LNCAP (cell line): Measurements from ENCODE around the gene MANEAL.

Experiments used
- TF ChIP-seq, protein P1 (sequence below): fragments of 450-650 bp; IDR thresholded peaks from 2 replicates; pipeline ENCODE4 v1.5.1; 2017; ENCODE audit warnings: mild to moderate bottlenecking

MANEAL gene

DNA sequence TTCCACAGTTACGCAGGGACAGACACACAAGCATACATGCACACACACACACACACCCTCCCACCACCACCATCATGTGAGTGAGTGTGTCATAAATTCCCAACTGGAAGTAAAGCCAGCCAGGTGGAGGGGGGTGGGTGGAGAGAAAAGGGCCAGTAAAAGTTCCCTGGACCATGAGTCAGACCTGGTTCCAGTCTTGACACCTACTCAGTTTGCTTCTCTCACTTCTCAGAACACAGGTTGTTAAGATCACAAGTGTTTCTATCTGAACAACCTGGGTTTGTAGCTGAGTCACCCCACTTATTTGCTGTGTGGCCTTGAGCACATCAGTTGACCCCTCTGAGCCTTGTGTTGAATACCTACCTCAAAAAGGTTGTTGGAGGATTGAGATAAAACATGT lies 38.4 kb upstream of the MANEAL start:
- TF ChIP-seq, protein P1, sequence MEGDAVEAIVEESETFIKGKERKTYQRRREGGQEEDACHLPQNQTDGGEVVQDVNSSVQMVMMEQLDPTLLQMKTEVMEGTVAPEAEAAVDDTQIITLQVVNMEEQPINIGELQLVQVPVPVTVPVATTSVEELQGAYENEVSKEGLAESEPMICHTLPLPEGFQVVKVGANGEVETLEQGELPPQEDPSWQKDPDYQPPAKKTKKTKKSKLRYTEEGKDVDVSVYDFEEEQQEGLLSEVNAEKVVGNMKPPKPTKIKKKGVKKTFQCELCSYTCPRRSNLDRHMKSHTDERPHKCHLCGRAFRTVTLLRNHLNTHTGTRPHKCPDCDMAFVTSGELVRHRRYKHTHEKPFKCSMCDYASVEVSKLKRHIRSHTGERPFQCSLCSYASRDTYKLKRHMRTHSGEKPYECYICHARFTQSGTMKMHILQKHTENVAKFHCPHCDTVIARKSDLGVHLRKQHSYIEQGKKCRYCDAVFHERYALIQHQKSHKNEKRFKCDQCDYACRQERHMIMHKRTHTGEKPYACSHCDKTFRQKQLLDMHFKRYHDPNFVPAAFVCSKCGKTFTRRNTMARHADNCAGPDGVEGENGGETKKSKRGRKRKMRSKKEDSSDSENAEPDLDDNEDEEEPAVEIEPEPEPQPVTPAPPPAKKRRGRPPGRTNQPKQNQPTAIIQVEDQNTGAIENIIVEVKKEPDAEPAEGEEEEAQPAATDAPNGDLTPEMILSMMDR = no peak

DNA sequence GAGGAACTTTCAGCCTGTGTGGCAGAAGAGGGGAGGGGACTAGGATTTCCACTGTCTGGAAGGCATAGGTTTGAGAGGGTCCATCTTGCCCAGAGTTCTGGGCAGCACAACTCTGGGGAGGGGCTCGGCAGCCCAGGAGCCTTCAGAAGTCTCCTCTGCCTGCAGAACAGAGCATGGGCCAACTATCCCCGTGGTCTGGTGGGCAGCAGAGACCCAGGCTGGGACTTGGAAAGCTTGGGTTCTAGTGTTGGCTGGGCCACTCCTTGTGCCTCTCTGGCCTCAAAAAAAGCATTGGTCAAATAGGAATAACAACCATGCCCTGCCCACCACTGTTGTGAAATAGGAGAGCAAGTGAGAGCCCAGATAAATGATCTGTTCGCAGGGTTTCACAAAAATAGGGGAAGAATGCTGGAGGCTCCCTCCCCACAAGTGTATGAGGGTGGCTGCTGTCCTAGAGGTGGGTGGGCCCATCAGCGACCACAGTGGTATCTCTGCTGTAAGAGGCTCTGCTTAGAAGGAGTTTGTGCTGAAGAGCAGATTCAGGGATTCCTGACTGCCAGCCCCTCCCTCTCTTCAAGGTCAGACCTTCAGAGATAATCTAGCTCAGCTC lies 37.6 kb upstream of the MANEAL start:
- TF ChIP-seq, protein P1 = no peak

DNA sequence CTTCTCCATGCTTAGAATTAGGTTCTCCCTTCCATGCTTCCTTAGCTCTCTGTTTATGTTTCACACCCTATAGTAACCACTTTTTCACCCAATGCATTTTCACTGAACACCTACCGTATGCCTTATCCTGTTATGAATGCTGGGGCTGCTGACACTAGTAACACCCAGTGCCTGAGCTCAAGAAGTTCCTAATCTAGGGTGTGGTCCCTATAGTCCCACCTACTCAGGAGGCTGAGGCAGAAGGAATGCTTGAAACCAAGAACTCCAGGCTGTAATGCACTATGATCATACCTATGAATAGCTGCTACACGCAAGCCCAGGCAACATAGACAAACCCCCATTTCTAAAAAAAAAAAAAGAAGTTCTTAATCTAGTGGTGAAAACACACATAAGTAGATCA lies 34.2 kb upstream of the MANEAL start:
- TF ChIP-seq, protein P1 = no peak

DNA sequence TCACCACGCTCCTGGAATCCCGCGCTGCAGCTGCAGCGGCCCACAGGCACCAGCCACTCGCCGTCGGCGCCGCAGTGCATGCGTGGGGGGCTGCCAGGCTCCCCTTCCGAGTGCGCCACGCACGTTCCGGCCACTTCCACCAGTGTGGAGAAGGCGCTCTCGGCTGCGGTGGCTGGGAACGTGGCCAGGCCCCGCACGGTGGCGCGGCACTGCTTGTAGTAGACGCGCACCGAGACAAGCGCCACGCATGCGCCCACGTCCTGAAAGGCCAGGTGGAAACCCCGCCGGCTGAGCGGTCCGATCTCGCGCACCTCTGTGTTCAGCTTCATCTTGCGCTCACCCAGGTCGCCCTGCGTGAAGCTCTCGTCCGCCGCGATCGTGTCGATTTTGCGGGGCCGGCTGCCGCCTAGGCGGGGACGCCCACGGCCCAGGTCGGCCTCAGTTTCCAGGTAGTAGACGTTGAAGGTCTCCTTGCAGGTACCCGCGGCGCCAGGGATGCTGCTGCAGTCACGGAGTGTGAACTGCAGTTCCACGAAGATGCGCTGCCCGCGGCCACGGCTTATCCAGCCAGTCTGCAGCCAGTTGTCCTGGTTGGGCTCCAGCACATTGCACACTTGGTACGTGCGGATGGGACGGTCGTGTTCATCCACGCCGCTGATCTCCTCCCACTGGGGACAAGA lies 32.1 kb upstream of the MANEAL start:
- TF ChIP-seq, protein P1 = no peak

DNA sequence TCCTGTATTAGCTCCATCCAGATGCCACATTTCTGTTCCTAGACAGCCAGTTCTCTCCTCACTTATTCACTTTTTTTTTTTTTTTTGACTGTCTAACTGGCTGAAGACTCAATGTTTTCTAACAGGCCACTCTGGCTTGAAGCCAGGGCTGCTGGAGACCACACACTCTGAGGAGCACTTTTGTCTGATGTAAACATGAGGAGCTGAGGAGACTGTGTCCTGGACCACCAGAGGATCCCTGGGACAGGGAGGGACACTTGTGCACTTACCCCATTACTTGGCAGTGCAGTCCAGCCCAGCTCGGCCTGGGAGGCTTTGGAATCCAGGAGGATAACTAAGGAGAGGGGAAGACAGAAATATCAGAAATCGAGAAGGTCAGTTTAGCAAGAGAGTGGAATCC lies 31.1 kb upstream of the MANEAL start:
- TF ChIP-seq, protein P1 = no peak

DNA sequence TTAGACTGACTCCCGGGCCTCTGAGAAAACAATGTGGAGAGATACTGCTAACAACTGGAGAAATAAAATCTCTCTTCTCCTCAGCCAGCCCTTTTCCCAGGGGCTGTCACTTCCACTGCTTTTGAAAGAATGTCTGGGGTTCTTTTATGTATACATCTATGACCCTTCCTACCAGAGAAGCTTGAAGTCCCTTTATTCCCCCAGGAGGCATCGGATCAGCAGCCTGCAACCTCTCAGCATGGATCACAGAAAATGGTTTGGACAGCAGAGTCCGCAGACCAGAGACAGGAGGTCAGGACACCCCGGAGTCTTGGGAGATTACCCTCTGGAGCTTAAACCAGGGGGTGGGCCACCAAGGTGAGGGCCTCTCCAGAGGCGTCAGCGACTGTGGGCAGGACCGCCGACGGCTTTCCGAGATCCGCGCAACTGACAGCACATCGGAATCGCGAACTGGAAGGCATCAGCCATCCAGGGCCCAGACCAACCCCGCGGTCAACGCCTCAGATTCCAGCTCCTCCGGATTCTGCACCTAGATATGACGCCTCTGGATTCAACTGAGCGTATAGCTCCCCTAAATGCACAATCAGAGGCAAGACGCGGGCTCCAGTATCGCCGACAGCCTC lies 29.7 kb upstream of the MANEAL start:
- TF ChIP-seq, protein P1 = no peak

DNA sequence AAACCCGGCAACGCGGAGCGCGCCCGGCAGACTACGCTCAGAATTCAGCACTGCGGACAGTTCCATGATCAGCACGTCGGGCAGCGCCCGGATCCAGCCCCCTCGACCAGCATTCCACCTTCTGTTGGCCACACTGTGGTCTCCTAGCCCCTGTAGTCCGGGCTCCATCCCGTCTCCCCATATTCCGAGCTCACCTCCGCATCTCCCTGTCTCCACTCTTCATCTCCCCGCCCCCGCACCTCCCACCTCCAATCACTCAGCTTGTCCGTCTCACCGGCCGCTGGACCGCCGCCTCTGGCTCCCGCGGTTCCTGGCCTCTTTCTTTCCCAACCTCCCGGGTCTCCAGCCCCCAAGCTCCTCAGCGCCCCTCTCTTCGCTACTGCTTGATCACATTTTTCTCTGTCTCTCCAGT lies 29.2 kb upstream of the MANEAL start:
- TF ChIP-seq, protein P1 = no peak
